ENCODE results near the gene KRT15. TPM values are rescaled to one million over a fixed set of nuclear protein-coding genes. Genes with fewer than 3 reads are reported as not detected.

KRT15 gene
- total and polyA plus RNA-seq, 2 of the 8 experiments (the other 6 are each of a cell fraction or from before 2014, with no cell fraction given): 0.11 to 0.13 TPM

DNA sequence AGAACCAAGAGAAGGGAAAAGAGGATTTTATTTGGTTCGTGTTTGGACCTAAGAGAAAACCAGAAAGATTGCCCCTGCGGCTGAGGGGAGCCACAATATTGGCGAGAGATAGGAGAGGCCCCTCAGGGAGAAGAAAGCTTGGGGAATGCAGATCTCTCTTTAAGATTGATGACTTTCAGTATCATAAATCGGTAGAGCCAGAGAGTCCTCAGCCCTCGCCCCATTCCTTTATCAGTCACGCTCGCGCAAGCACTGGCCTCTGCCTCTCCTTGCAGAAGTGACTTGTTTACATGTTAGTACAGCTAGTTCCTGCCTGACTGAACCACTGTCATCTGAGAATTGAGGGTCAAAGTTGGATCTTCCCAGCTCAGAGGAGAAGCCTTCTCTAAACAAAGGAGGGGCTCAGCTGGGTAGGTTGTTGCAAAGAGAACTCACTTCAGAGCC lies 30.9 kb upstream of the KRT15 start:
- H2BK5ac ChIP-seq (ENCODE audit: low read depth, low read length): no peak overlapping the region
- no peak overlapping the region for H2BK20ac ChIP-seq (ENCODE audit: low read length)
- H3K79me2 ChIP-seq (ENCODE audit: control insufficient read depth in 1 of 2, insufficient read depth in 2 of 2, low read length in 2 of 2): no peaks in the 10 kb centered on the region
- FAIRE-seq: no peak
- no peak overlapping the region for H3K23ac ChIP-seq (ENCODE audit: insufficient read length)
- H4K8ac ChIP-seq (ENCODE audit: extremely low read depth, insufficient read depth, low read length): no peak overlapping the region
- no peak overlapping the region for H4K91ac ChIP-seq (replicated peaks; ENCODE audit: insufficient read length, low read length)
- WGBS, 2 experiments (ENCODE audit: extremely low coverage in 1 of 2, insufficient coverage in 1 of 2, insufficient read length in 1 of 2, insufficient replicate concordance in 2 of 2, low coverage in 1 of 2, low lambda C conversion rate in 2 of 2, missing lambda C conversion rate in 1 of 2): 82% methylated on average over 8 of the region's 8 CpGs; no CpG with 5 or more reads in 1 of the 2 experiments
- H4K20me1 ChIP-seq (replicated peaks in 1 of 2; ENCODE audit: control insufficient read depth in 1 of 2, insufficient read depth in 2 of 2, low read length in 2 of 2): no peaks in the 10 kb centered on the region
- H3K79me1 ChIP-seq (ENCODE audit: low read depth, low read length): no peaks in the 10 kb centered on the region
- no peak overlapping the region for H3K18ac ChIP-seq (ENCODE audit: extremely low read depth, low read length)
- H2BK15ac ChIP-seq (ENCODE audit: low read length): no peak overlapping the region
- H2AK5ac ChIP-seq (ENCODE audit: low read depth, low read length): no peak overlapping the region
- no peak overlapping the region for H3K9ac ChIP-seq (replicated peaks in 1 of 4; ENCODE audit: extremely low read depth in 1 of 4, low read depth in 3 of 4, low read length in 3 of 4)
- H2BK120ac ChIP-seq (replicated peaks; ENCODE audit: low read depth, low read length): no peak overlapping the region
- ChIA-PET CTCF (ENCODE audit: partially characterized antibody) (interaction anchor here (0.7 to 21.2 kb wide), 81 partner anchors 9 to 1122 kb away, joined by 3 to 492 read pairs (median 6); partner anchors contain the start of genes EIF1, KRT13, KRT14 and KRT15), POLR2A (ENCODE audit: partially characterized antibody) (interaction anchor here (0.9 to 16.2 kb wide), 17 partner anchors 9 to 139 kb away, joined by 3 to 293 read pairs (median 5); partner anchors contain the start of genes EIF1 and KRT19)
- no peak overlapping the region for H4K5ac ChIP-seq (ENCODE audit: insufficient read length, low read depth, low read length)
- 0 out of 2 replicates have a peak overlapping the region, but pooled peaks have one; percentile 7 for H2AFZ ChIP-seq (ENCODE audit: low read length)
- H3K23me2 ChIP-seq (ENCODE audit: low read depth, low read length): no peaks in the 10 kb centered on the region; the same call in 1 of the 2 replicates
- H3K4me2 ChIP-seq (ENCODE audit: insufficient read depth in 1 of 2, low read depth in 2 of 2, low read length in 2 of 2): no peak overlapping the region
- no peaks in the 10 kb centered on the region; a peak in 2 of 7 replicates for H3K27me3 ChIP-seq (replicated peaks in 1 of 4; ENCODE audit: control insufficient read depth in 3 of 4, extremely low read depth in 1 of 4, insufficient read depth in 3 of 4, low read length in 3 of 4)
- DNase-seq (ENCODE audit: low read depth in 1 of 2, low spot score in 2 of 2): no peak
- H3K14ac ChIP-seq (ENCODE audit: insufficient read length): no peak overlapping the region
- H3K36me3 ChIP-seq (ENCODE audit: control insufficient read depth in 2 of 4, insufficient read depth in 4 of 4, low read length in 3 of 4): no peaks in the 10 kb centered on the region
- H3K4me1 ChIP-seq (replicated peaks in 1 of 4; ENCODE audit: control insufficient read depth in 3 of 4, insufficient read depth in 4 of 4, low read length in 3 of 4): peaks cover 4 to 19% (median 9%) of the 10 kb centered on the region in 4 experiments
- H3K9me3 ChIP-seq (ENCODE audit: insufficient read depth in 2 of 2, low read depth in 1 of 2, low read length in 1 of 2): no peaks in the 10 kb centered on the region; a peak in 1 of 4 replicates
- no peak overlapping the region for H3K4me3 ChIP-seq (ENCODE audit: extremely low read depth in 1 of 4, insufficient read depth in 2 of 4, low read depth in 3 of 4, low read length in 4 of 4)
- H3K27ac ChIP-seq (ENCODE audit: low read depth, low read length): no peak overlapping the region
- no peak overlapping the region for H3K4ac ChIP-seq (replicated peaks; ENCODE audit: insufficient read length, low read depth, low read length)
- no peak overlapping the region; the same call in 1 of the 2 replicates for H2BK12ac ChIP-seq (ENCODE audit: low read depth, low read length)
- H3K56ac ChIP-seq (replicated peaks; ENCODE audit: insufficient read length, low read depth, low read length): no peak overlapping the region
- TF ChIP-seq SP1 (IDR thresholded peaks at IDR 0.05; ENCODE audit: low read depth, low read length): no peak
- TF ChIP-seq EZH2 (IDR thresholded peaks at IDR 0.05; ENCODE audit: low read depth, low read length, severe bottlenecking): no peak
- TF ChIP-seq SIX5 (IDR thresholded peaks at IDR 0.05; ENCODE audit: low read depth, low read length): no peak
- TF ChIP-seq, protein P1, sequence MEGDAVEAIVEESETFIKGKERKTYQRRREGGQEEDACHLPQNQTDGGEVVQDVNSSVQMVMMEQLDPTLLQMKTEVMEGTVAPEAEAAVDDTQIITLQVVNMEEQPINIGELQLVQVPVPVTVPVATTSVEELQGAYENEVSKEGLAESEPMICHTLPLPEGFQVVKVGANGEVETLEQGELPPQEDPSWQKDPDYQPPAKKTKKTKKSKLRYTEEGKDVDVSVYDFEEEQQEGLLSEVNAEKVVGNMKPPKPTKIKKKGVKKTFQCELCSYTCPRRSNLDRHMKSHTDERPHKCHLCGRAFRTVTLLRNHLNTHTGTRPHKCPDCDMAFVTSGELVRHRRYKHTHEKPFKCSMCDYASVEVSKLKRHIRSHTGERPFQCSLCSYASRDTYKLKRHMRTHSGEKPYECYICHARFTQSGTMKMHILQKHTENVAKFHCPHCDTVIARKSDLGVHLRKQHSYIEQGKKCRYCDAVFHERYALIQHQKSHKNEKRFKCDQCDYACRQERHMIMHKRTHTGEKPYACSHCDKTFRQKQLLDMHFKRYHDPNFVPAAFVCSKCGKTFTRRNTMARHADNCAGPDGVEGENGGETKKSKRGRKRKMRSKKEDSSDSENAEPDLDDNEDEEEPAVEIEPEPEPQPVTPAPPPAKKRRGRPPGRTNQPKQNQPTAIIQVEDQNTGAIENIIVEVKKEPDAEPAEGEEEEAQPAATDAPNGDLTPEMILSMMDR (IDR thresholded peaks at IDR 0.05; ENCODE audit: control extremely low read depth in 1 of 3, insufficient read depth in 1 of 3, low read depth in 1 of 3, low read length in 3 of 3): no peak
- TF ChIP-seq POLR2A (IDR thresholded peaks at IDR 0.05; ENCODE audit: control extremely low read depth in 1 of 2, low read depth in 2 of 2, low read length in 2 of 2): no peak
- TF ChIP-seq CTBP2 (IDR thresholded peaks at IDR 0.05; ENCODE audit: borderline replicate concordance, insufficient read depth, insufficient read length, low read length): no peak
- no peak for TF ChIP-seq SIN3A (conservative IDR thresholded peaks at IDR 0.05 in 1 of 2, IDR thresholded peaks at IDR 0.05 in 1 of 2; ENCODE audit: low read depth in 1 of 2, low read length in 2 of 2)
- TF ChIP-seq FOSL1 (IDR thresholded peaks at IDR 0.05; ENCODE audit: insufficient read depth, low read depth, low read length): no peak
- TF ChIP-seq, protein P2, sequence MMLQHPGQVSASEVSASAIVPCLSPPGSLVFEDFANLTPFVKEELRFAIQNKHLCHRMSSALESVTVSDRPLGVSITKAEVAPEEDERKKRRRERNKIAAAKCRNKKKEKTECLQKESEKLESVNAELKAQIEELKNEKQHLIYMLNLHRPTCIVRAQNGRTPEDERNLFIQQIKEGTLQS (IDR thresholded peaks at IDR 0.05; ENCODE audit: insufficient read depth, low read depth, low read length): no peak
- no peak for TF ChIP-seq CREB1 (IDR thresholded peaks at IDR 0.05)
